Heart right ventricle (tissue), 16 donors: Measurements from ENCODE around the gene WDR83. TPM values are rescaled to one million over a fixed set of nuclear protein-coding genes. Genes with fewer than 3 reads are reported as not detected.
"Not testable (repeated sequence)": the region's sequence is repeated elsewhere in the genome, so short reads cannot be mapped to it uniquely, and the experiment has no call there.

Experiments used
- ATAC-seq, 8 donors: fragments of 200-7000 bp; cut with Tn5 transposase; one replicate each; pipeline ENCODE4 v1.9.1; 2020; ENCODE audit warnings: mild to moderate bottlenecking in 8 of 8, moderate library complexity in 8 of 8, moderate number of reproducible peaks in 1 of 8
- DNase-seq, 2 donors: peaks; one replicate each; pipeline ENCODE4 v3.0.0-alpha.2; 2020
- H3K27ac ChIP-seq, 10 donors: fragments of 200-600 bp; sonication (generic) in 2 of 10; one replicate each; pipeline versions ENCODE4 v1.5.0 to v1.8.0; 2020 to 2022; ENCODE audit warnings: mild to moderate bottlenecking in 3 of 10
- H3K27me3 ChIP-seq, 7 donors: fragments of 200-600 bp; one replicate each; pipeline ENCODE4 v1.8.0; 2021 to 2022; ENCODE audit warnings: mild to moderate bottlenecking in 2 of 7
- H3K36me3 ChIP-seq, 9 donors: fragments of 200-600 bp; sonication (generic) in 1 of 9; one replicate each; pipeline versions ENCODE4 v1.5.0 to v1.8.0; 2020 to 2022; ENCODE audit warnings: mild to moderate bottlenecking in 2 of 9
- H3K4me1 ChIP-seq, 9 donors: fragments of 200-600 bp; sonication (generic) in 1 of 9; one replicate each; pipeline versions ENCODE4 v1.5.0 to v1.8.0; 2020 to 2022; ENCODE audit warnings: mild to moderate bottlenecking in 4 of 9
- H3K4me3 ChIP-seq, 10 donors: fragments of 200-600 bp; sonication (generic) in 2 of 10; one replicate each; pipeline versions ENCODE4 v1.5.0 to v1.8.0; 2020 to 2022; ENCODE audit warnings: mild to moderate bottlenecking in 7 of 10, moderate library complexity in 2 of 10
- H3K9me3 ChIP-seq, 11 donors: fragments of 200-600 bp in 10 of 11; sonication (generic) in 2 of 11; one replicate each; pipeline versions ENCODE4 v1.5.0 to v1.8.0; 2013 to 2022; ENCODE audit warnings: mild to moderate bottlenecking in 2 of 11, control low read depth in 1 of 11, moderate library complexity in 1 of 11
- CTCF ChIP-seq, 9 donors: fragments of 200-600 bp; sonication (generic) in 2 of 9; IDR thresholded peaks; one replicate each; pipeline versions ENCODE4 v1.5.0 to v1.8.0; 2021 to 2022; ENCODE audit warnings: antibody characterized with exemption in 9 of 9, mild to moderate bottlenecking in 5 of 9, moderate library complexity in 1 of 9
- WGBS, 2 donors: extraction: QIAGEN DNeasy Blood & Tissue Kit; methylation state at CpG; one replicate each; pipeline ENCODE4 v1.1.7; 2013; ENCODE audit warnings: inconsistent platforms in 1 of 2; 5-methylcytosine and 5-hydroxymethylcytosine counted together
- intact Hi-C, 10 donors: fragments of 100-400 bp; cut with DNase I; formaldehyde crosslinking; loops; one replicate each; pipeline versions ENCODE4 v1.11.1 to v1.14.2; 2022
- polyA plus RNA-seq, 2 donors: library from polyadenylated mRNA; stranded (reverse); fragments of 200-250 nt; gene quantifications; one replicate each; pipeline ENCODE4 v1.2.3, GENCODE V29; 2013
- total RNA-seq, 10 donors: library from RNA; stranded (reverse); fragmentation: NEBNext Ultra II Directional in 3 of 10; extraction: Animal tissue kit (Norgen Biotek cat#: 25700) in 3 of 10; gene quantifications; one replicate each; pipeline versions ENCODE4 v1.2.1 to v1.2.4, GENCODE V29; 2021 to 2023
- donor health status: Arrhythmogenic right ventricular cardiomyopathy.
- donor health status: ischemic (EF 13 %, LVEDD 7.1; RV severe dilation, severe dysfunction).
- donor health status: healthy with polysubstance abuse.
- donor health status: DM: no; HTN: yes; CAD: no.
- donor health status: DM: no; HTN: no; CAD: no.
- donor health status: ischemic (EF 25% LVEDD 6.9; RV normal size, moderate dysfunction).
- donor health status: ischemic (EF 25% LVEDD 5.7; RV mildly dilated, moderate dysfunction).
- donor health status: healthy.
- donor health status: DM: yes; HTN: yes; CAD: no.
- donor health status: Ischemic cardiomyopathy.
- donor health status: ischemic (EF 35%, LVEDD 5.7; RV mildly dilated, moderate dysfunction).
- donor health status: nonischemic (EF 11% LVEDD 7.7; RV severe dilation, severe dysfunction).
- donor health status: DM: yes; HTN: yes; CAD: no.
- donor health status: PGD.
- donor health status: ischemic (EF 29% LVEDD 5.4; RV normal size, mild dysfunction).
- donor health status: nonischemic (EF 23%, LVEDD 6.1; RV moderate dilation, normal function).

WDR83 gene
- total and polyA plus RNA-seq, 12 donors: 5.5 to 19.7 (median 8.1) TPM

GRCh38 chr19:12675940-12676339, 9.3 kb downstream of the WDR83 start:
- DNase-seq (no peak), ATAC-seq (peak in 1 of 8 donors; percentile 9)
- WGBS, 2 donors: 90% methylated on average over 15 of the region's 15 CpGs
- TF ChIP-seq CTCF (IDR thresholded peaks at IDR 0.05): no peak
- H3K9me3 ChIP-seq: no peaks in the 10 kb centered on the region
- H3K4me3 ChIP-seq: no peak overlapping the region
- H3K4me1 ChIP-seq: peaks cover 0 to 29% (median 13%) of the 10 kb centered on the region in 9 donors
- H3K27ac ChIP-seq: no peak overlapping the region
- H3K36me3 ChIP-seq: peaks cover 0 to 91% (median 65%) of the 10 kb centered on the region in 9 donors
- no peaks in the 10 kb centered on the region for H3K27me3 ChIP-seq
- intact Hi-C loops: loop anchor here in 6 of 10 donors (2.0 to 10.0 kb wide), 6 partner anchors 111 to 471 kb away; partner anchors contain the start of gene JUNB (in 2 of the 6)

- H3K9me3 ChIP-seq: no peaks in the 10 kb centered on the region
- intact Hi-C loops: loop anchor here in 6 of 10 donors (2.0 to 10.0 kb wide), 6 partner anchors 112 to 472 kb away; partner anchors contain the start of gene JUNB (in 2 of the 6)
- H3K27me3 ChIP-seq: no peaks in the 10 kb centered on the region
- peak; percentile 83 for DNase-seq
- peaks cover 0 to 28% (median 13%) of the 10 kb centered on the region in 9 donors for H3K4me1 ChIP-seq
- TF ChIP-seq CTCF (IDR thresholded peaks at IDR 0.05): peak; percentile 56 to 89 (median 83)
- H3K4me3 ChIP-seq: no peak overlapping the region
- no peak overlapping the region for H3K27ac ChIP-seq
- H3K36me3 ChIP-seq: peaks cover 0 to 89% (median 65%) of the 10 kb centered on the region in 9 donors
- peak; percentile 13 to 55 (median 38) for ATAC-seq
- 15 to 21% methylated on average over 4 of the region's 4 CpGs for WGBS, 2 donors
Measured at GRCh38 chr19:12676384-12676792, 9.8 kb downstream of the WDR83 start.

GRCh38 chr19:12676928-12677327, 10.3 kb downstream of the WDR83 start:
- H3K4me3 ChIP-seq: no peak overlapping the region
- no peaks in the 10 kb centered on the region for H3K27me3 ChIP-seq
- WGBS, 2 donors: 89% methylated on average over 12 of the region's 12 CpGs
- ATAC-seq: no peak
- TF ChIP-seq CTCF (IDR thresholded peaks at IDR 0.05): no peak
- no peak overlapping the region for H3K27ac ChIP-seq
- no peak for DNase-seq
- peaks cover 0 to 83% (median 65%) of the 10 kb centered on the region in 9 donors for H3K36me3 ChIP-seq
- no peaks in the 10 kb centered on the region for H3K9me3 ChIP-seq
- peaks cover 0 to 25% (median 9%) of the 10 kb centered on the region in 9 donors for H3K4me1 ChIP-seq
- intact Hi-C loops: loop anchor here in 6 of 10 donors (2.0 to 10.0 kb wide), 6 partner anchors 112 to 472 kb away; partner anchors contain the start of gene JUNB (in 2 of the 6)

GRCh38 chr19:12678039-12678438, 11.4 kb downstream of the WDR83 start:
- DNase-seq, ATAC-seq, H3K9me3 ChIP-seq, H3K27ac ChIP-seq, H3K27me3 ChIP-seq, H3K4me3 ChIP-seq: not testable (repeated sequence)
- peaks cover 0 to 72% (median 58%) of the 10 kb centered on the region in 9 donors for H3K36me3 ChIP-seq
- 94 to 96% methylated on average over 5 of the region's 5 CpGs for WGBS, 2 donors
- H3K4me1 ChIP-seq: peaks cover 0 to 30% (median 13%) of the 10 kb centered on the region in 9 donors
- intact Hi-C loops: loop anchor here in 5 of 10 donors (5.0 to 10.0 kb wide), 5 partner anchors 113 to 473 kb away; partner anchors contain the start of gene JUNB (in 2 of the 5)

GRCh38 chr19:12680034-12680433, 13.4 kb downstream of the WDR83 start:
- 93% methylated on average over 9 of the region's 9 CpGs for WGBS, 2 donors
- intact Hi-C loops: loop anchor here in 1 of 10 donors (5.0 kb wide), 1 partner anchor 42 kb away; the partner anchor contains the start of gene TNPO2
- DNase-seq (no peak), ATAC-seq (no peak)
- TF ChIP-seq CTCF (IDR thresholded peaks at IDR 0.05): no peak
- H3K27ac ChIP-seq: no peak overlapping the region
- no peak overlapping the region for H3K4me3 ChIP-seq
- peaks cover 0 to 52% (median 41%) of the 10 kb centered on the region in 9 donors for H3K36me3 ChIP-seq
- H3K9me3 ChIP-seq: no peaks in the 10 kb centered on the region
- peaks cover 0 to 30% (median 13%) of the 10 kb centered on the region in 9 donors for H3K4me1 ChIP-seq
- H3K27me3 ChIP-seq: no peaks in the 10 kb centered on the region
